Measurements from ENCODE around the gene ZSWIM3. TPM values are rescaled to one million over a fixed set of nuclear protein-coding genes. Genes with fewer than 3 reads are reported as not detected.

ZSWIM3 gene
- total and polyA plus RNA-seq, 2 of the 13 experiments (the other 11 are each of a cell fraction or from before 2014, with no cell fraction given): 5.2 to 5.8 TPM

- TF ChIP-seq NR0B2 (CRISPR knock-in tag; IDR thresholded peaks at IDR 0.05) (no peak), ZBTB7A (CRISPR knock-in tag; IDR thresholded peaks at IDR 0.05) (peak; percentile 58; the same call in 1 of the 2 replicates), SOX5 (CRISPR knock-in tag; IDR thresholded peaks at IDR 0.05; ENCODE audit: borderline replicate concordance) (no peak), MEF2D (CRISPR knock-in tag; IDR thresholded peaks at IDR 0.05) (peak; percentile 85), KLF16 (CRISPR knock-in tag; IDR thresholded peaks at IDR 0.05) (no peak), YY1 (IDR thresholded peaks at IDR 0.05; ENCODE audit: insufficient read depth, insufficient replicate concordance, low read depth, low read length) (no peak), CREM (IDR thresholded peaks at IDR 0.05) (no peak), CREM (CRISPR knock-in tag; IDR thresholded peaks at IDR 0.05) (no peak), NFYC (CRISPR knock-in tag; IDR thresholded peaks at IDR 0.05) (no peak), ZNF678 (CRISPR knock-in tag; IDR thresholded peaks at IDR 0.05) (peak; percentile 89; the same call in 1 of the 2 replicates), ZNF34 (CRISPR knock-in tag; IDR thresholded peaks at IDR 0.05; ENCODE audit: borderline replicate concordance) (0 out of 2 replicates have a peak, but pooled peaks have one; percentile 64), SMARCE1 (IDR thresholded peaks at IDR 0.05; ENCODE audit: borderline replicate concordance) (no peak), SNAPC5 (CRISPR knock-in tag; IDR thresholded peaks at IDR 0.05; ENCODE audit: borderline replicate concordance) (no peak), CENPX (CRISPR knock-in tag; IDR thresholded peaks at IDR 0.05) (no peak), CEBPB (IDR thresholded peaks at IDR 0.05; ENCODE audit: borderline replicate concordance, low read depth, low read length) (no peak), NONO (IDR thresholded peaks at IDR 0.05) (no peak), NONO (CRISPR knock-in tag; conservative IDR thresholded peaks at IDR 0.05) (no peak; the same call in 1 of the 2 replicates), ZNF513 (CRISPR knock-in tag; conservative IDR thresholded peaks at IDR 0.05) (no peak), ZBTB21 (CRISPR knock-in tag; IDR thresholded peaks at IDR 0.05) (no peak), ZFP82 (CRISPR knock-in tag; IDR thresholded peaks at IDR 0.05; ENCODE audit: borderline replicate concordance) (no peak), BHLHE40 (IDR thresholded peaks at IDR 0.05; ENCODE audit: low read length) (no peak), TRIM22 (IDR thresholded peaks at IDR 0.05) (no peak), HCFC1 (IDR thresholded peaks at IDR 0.05; ENCODE audit: low read depth, low read length) (no peak)
- TF ChIP-seq, protein P1, sequence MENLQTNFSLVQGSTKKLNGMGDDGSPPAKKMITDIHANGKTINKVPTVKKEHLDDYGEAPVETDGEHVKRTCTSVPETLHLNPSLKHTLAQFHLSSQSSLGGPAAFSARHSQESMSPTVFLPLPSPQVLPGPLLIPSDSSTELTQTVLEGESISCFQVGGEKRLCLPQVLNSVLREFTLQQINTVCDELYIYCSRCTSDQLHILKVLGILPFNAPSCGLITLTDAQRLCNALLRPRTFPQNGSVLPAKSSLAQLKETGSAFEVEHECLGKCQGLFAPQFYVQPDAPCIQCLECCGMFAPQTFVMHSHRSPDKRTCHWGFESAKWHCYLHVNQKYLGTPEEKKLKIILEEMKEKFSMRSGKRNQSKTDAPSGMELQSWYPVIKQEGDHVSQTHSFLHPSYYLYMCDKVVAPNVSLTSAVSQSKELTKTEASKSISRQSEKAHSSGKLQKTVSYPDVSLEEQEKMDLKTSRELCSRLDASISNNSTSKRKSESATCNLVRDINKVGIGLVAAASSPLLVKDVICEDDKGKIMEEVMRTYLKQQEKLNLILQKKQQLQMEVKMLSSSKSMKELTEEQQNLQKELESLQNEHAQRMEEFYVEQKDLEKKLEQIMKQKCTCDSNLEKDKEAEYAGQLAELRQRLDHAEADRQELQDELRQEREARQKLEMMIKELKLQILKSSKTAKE (CRISPR knock-in tag; IDR thresholded peaks at IDR 0.05; ENCODE audit: borderline replicate concordance): 0 out of 2 replicates have a peak, but pooled peaks have one; percentile 30
- TF ChIP-seq, protein P2, sequence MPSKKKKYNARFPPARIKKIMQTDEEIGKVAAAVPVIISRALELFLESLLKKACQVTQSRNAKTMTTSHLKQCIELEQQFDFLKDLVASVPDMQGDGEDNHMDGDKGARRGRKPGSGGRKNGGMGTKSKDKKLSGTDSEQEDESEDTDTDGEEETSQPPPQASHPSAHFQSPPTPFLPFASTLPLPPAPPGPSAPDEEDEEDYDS (CRISPR knock-in tag; IDR thresholded peaks at IDR 0.05): peak; percentile 70; the same call in 1 of the 2 replicates
These were observed 54.3 kb downstream of the ZSWIM3 start, which contains the start of gene PLTP (continued) for GRCh38 chr20:45911486-45912343.

Measured in HepG2 (cell line).